HL-60/S4 (cell line): Measurements from ENCODE around the gene STOML2.

Experiments used
- in situ Hi-C: fragments of 300-500 bp; cut with MboI; formaldehyde crosslinking; loops from 2 replicates; pipeline ENCODE4 v1.14.3; 2022; ENCODE audit warnings: low sequenced_read_pairs

STOML2 gene

GRCh38 chr9:35107297-35108290 is 4.7 kb upstream of the STOML2 start:
- in situ Hi-C loops, result no loop called here

GRCh38 chr9:35106343-35106730 is 3.4 kb upstream of the STOML2 start:
- in situ Hi-C loops, result no loop called here

GRCh38 chr9:35105571-35106342 is 2.8 kb upstream of the STOML2 start:
- in situ Hi-C loops, result no loop called here

GRCh38 chr9:35105126-35105525 is 2.2 kb upstream of the STOML2 start:
- in situ Hi-C loops, result no loop called here

GRCh38 chr9:35104586-35104985 is 1.7 kb upstream of the STOML2 start:
- in situ Hi-C loops, result no loop called here

- in situ Hi-C loops, result no loop called here
Measured at GRCh38 chr9:35103660-35104191, 795 bp upstream of the STOML2 start.

GRCh38 chr9:35102465-35102768 is 514 bp downstream of the STOML2 start:
- in situ Hi-C loops, result no loop called here

GRCh38 chr9:35097573-35097972 is 5.4 kb downstream of the STOML2 start:
- in situ Hi-C loops, result no loop called here

GRCh38 chr9:35096035-35096849 is 6.7 kb downstream of the STOML2 start, which contains the start of gene PIGO:
Gene PIGO, minus strand, starts transcription at chr9:35096591. Its CDS starts 1,026 bp downstream, at chr9:35095565.
- in situ Hi-C loops, result no loop called here

- in situ Hi-C loops, result no loop called here
Measured at GRCh38 chr9:35091536-35091935, 11.4 kb downstream of the STOML2 start.

GRCh38 chr9:35089434-35089833 is 13.5 kb downstream of the STOML2 start:
- in situ Hi-C loops, result no loop called here

GRCh38 chr9:35085078-35085477 is 17.9 kb downstream of the STOML2 start:
- in situ Hi-C loops, result no loop called here

GRCh38 chr9:35079426-35080341 is 23.2 kb downstream of the STOML2 start, which contains the start of gene FANCG:
Gene FANCG, minus strand, starts transcription at chr9:35079942. Its CDS starts 418 bp downstream, at chr9:35079524.
- in situ Hi-C loops, result no loop called here

- in situ Hi-C loops, result no loop called here
Measured at GRCh38 chr9:35079041-35079425, 23.9 kb downstream of the STOML2 start.

- in situ Hi-C loops, result no loop called here
Measured at GRCh38 chr9:35078066-35078465, 24.9 kb downstream of the STOML2 start.

GRCh38 chr9:35076848-35077247 is 26.1 kb downstream of the STOML2 start:
- in situ Hi-C loops, result no loop called here

GRCh38 chr9:35075358-35075757 is 27.6 kb downstream of the STOML2 start:
- in situ Hi-C loops, result no loop called here

GRCh38 chr9:35074791-35075190 is 28.1 kb downstream of the STOML2 start:
- in situ Hi-C loops, result no loop called here

- in situ Hi-C loops, result no loop called here
Measured at GRCh38 chr9:35074141-35074540, 28.8 kb downstream of the STOML2 start.

- in situ Hi-C loops, result no loop called here
Measured at GRCh38 chr9:35073279-35073612, 29.7 kb downstream of the STOML2 start.
